Glomerular endothelial cell (primary cell): Measurements from ENCODE around the gene CBFA2T3. TPM values are rescaled to one million over a fixed set of nuclear protein-coding genes. Genes with fewer than 3 reads are reported as not detected.
"Not testable (repeated sequence)": the region's sequence is repeated elsewhere in the genome, so short reads cannot be mapped to it uniquely, and the experiment has no call there.

Source experiments
- DNase-seq: peaks from one replicate; pipeline ENCODE4 v3.0.0-alpha.2; 2011; ENCODE audit warnings: low read depth, low spot score; ENCODE audit errors: extremely low read depth
- total RNA-seq: library from RNA; depleted of rRNA; stranded (reverse); fragments of >200 nt; gene quantifications from 2 replicates; pipeline ENCODE4 v1.2.3, GENCODE V29; 2015

The CBFA2T3 gene
- 0.05 and 0.23 TPM in 2 replicates for total RNA-seq

- peak; percentile 10 for DNase-seq
Measured at GRCh38 chr16:88977018-88977811, at the start of gene CBFA2T3. CBFA2T3 (minus strand) TSS chr16:88977207; CDS start chr16:88976807, 400 bp downstream.

GRCh38 chr16:89026121-89026612 is 49.2 kb upstream of the CBFA2T3 start:
- DNase-seq, result no peak

- no peak for DNase-seq
Measured at GRCh38 chr16:89025636-89026035, 48.6 kb upstream of the CBFA2T3 start.

GRCh38 chr16:89024546-89025060 is 47.6 kb upstream of the CBFA2T3 start:
- DNase-seq, result no peak

- DNase-seq, result no peak
Measured at GRCh38 chr16:89023621-89024511, 46.9 kb upstream of the CBFA2T3 start.

GRCh38 chr16:89023151-89023551 is 46.1 kb upstream of the CBFA2T3 start:
- no peak for DNase-seq

- no peak for DNase-seq
Measured at GRCh38 chr16:89022051-89022836, 45.2 kb upstream of the CBFA2T3 start.

GRCh38 chr16:89020925-89021595 is 44.1 kb upstream of the CBFA2T3 start:
- DNase-seq, result no peak

GRCh38 chr16:89020068-89020924 is 43.3 kb upstream of the CBFA2T3 start:
- DNase-seq, result no peak

GRCh38 chr16:89019511-89019910 is 42.5 kb upstream of the CBFA2T3 start:
- no peak for DNase-seq

GRCh38 chr16:89018282-89019158 is 41.5 kb upstream of the CBFA2T3 start:
- DNase-seq, result no peak

- no peak for DNase-seq
Measured at GRCh38 chr16:89017543-89018281, 40.7 kb upstream of the CBFA2T3 start.

GRCh38 chr16:89016561-89016960 is 39.6 kb upstream of the CBFA2T3 start:
- not testable (repeated sequence) for DNase-seq

GRCh38 chr16:89015271-89015859 is 38.4 kb upstream of the CBFA2T3 start:
- no peak for DNase-seq

- no peak for DNase-seq
Measured at GRCh38 chr16:89014403-89015230, 37.6 kb upstream of the CBFA2T3 start.
